Esophagus (tissue), 2 donors: ENCODE data around the gene BORCS6. TPM values are rescaled to one million over a fixed set of nuclear protein-coding genes. Genes with fewer than 3 reads are reported as not detected.
"Not testable (repeated sequence)": the region's sequence is repeated elsewhere in the genome, so short reads cannot be mapped to it uniquely, and the experiment has no call there.

Experiments
- H3K27ac ChIP-seq, 2 donors: one replicate each; pipeline ENCODE4 v1.5.1; 2013; ENCODE audit warnings: low read depth in 2 of 2, mild to moderate bottlenecking in 2 of 2, inconsistent platforms in 1 of 2, low read length in 1 of 2, moderate library complexity in 1 of 2
- H3K27me3 ChIP-seq, 2 donors: one replicate each; pipeline ENCODE4 v1.6.1; 2013; ENCODE audit warnings: low read length in 2 of 2, control low read depth in 1 of 2, mild to moderate bottlenecking in 1 of 2; ENCODE audit not compliant: insufficient read depth in 2 of 2, control insufficient read depth in 1 of 2
- H3K36me3 ChIP-seq, 2 donors: one replicate each; pipeline ENCODE4 v1.6.1; 2013; ENCODE audit warnings: low read length in 1 of 2; ENCODE audit not compliant: control insufficient read depth in 2 of 2, insufficient read depth in 2 of 2
- H3K4me1 ChIP-seq, 2 donors: one replicate each; pipeline ENCODE4 v1.6.1; 2013; ENCODE audit warnings: low read length in 1 of 2; ENCODE audit not compliant: control insufficient read depth in 2 of 2, insufficient read depth in 2 of 2
- H3K4me3 ChIP-seq, 2 donors: one replicate each; pipeline ENCODE4 v1.5.1; 2013; ENCODE audit warnings: low read length in 2 of 2, mild to moderate bottlenecking in 2 of 2, low read depth in 1 of 2, moderate library complexity in 1 of 2
- H3K9me3 ChIP-seq, 2 donors: one replicate each; pipeline ENCODE4 v1.6.1; 2013; ENCODE audit warnings: mild to moderate bottlenecking in 2 of 2, low read depth in 1 of 2, low read length in 1 of 2, moderate library complexity in 1 of 2; ENCODE audit not compliant: control insufficient read depth in 2 of 2, insufficient read depth in 1 of 2
- WGBS, 2 donors: extraction: QIAGEN DNeasy Blood & Tissue Kit; methylation state at CpG; one replicate each; pipeline ENCODE4 v1.1.7; 2013; 5-methylcytosine and 5-hydroxymethylcytosine counted together
- polyA plus RNA-seq, 2 donors: library from polyadenylated mRNA; stranded (reverse); fragments of 200-250 nt; gene quantifications; one replicate each; pipeline ENCODE4 v1.2.3, GENCODE V29; 2013
- donor health status: healthy with polysubstance abuse.
- donor health status: Bipolar disorder and iron deficiency.

The BORCS6 gene
- polyA plus RNA-seq, 2 donors: 3.3 to 8.2 TPM

DNA sequence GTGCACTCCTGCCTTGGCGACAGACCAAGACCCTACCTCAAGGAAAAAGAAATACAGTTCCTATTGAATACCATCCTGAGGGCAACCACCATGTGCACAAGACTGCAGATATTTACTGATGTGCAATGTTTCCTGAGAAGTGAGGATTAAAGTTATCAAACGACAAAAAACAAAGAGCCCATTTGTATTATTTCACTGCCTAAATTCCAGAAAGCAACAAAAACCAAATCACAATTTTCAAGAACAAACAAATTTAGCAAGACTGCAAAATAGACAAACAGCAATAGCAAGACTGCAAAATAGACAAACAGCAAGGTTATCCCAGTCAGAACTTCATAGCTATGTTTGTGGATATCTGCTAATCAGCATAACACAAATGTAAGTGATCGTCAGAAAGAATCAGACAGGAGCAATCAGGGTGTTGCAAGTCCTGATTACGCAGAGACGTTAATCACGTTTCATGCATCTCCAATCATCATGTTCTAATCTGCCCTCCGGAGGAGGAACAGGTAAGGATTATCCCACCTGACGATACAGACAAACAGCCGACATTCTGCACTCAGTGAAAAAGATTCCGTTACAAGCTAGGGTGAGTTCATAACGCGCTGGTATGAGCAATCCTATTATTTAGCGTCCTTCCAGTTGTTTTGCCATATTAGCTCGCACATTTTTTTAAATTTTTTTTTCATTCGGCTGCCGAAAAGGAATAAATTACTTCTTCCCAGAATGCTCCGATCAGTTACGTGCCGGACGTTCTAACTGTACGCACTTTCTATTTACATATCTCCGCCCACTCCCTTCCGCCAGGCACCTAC is 16.7 kb downstream of the BORCS6 start:
- Histone ChIP-seq H3K4me3 (peak overlapping the region; percentile 7 to 49), H3K27me3 (no peaks in the 10 kb centered on the region), H3K27ac (peak overlapping the region; percentile 72 to 81), H3K4me1 (peaks cover 4 to 17% of the 10 kb centered on the region in 2 donors), H3K36me3 (no peaks in the 10 kb centered on the region), H3K9me3 (no peaks in the 10 kb centered on the region)
- 0 to 1% methylated on average over 23 of the region's 23 CpGs for WGBS, 2 donors

GRCh38 chr17:8170186-8170585 is 19.8 kb downstream of the BORCS6 start:
- not testable (repeated sequence) for H3K27me3 ChIP-seq
- WGBS, 2 donors: 90 to 91% methylated on average over 19 of the region's 19 CpGs

DNA sequence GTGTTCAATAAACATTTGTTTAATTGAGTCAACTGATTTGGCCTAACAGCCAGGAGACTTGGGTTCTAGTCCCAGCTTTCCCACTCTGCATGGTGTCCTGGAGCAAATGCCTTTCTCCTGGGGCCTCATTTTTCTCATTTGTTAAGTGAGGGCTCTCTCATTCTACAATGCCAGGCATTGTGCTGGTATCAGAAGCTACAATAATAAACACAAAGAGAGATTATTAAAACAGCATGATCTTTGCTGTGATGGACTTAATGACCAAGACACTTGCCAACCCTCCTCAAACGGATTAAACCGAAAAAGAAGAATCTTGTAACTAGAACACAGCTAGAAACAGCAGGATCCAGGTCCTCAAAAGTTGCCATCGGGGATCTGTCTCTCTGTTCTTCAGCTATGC is 22.5 kb downstream of the BORCS6 start:
- no peak overlapping the region for H3K27ac ChIP-seq
- 83 to 84% methylated on average over 3 of the region's 3 CpGs for WGBS, 2 donors
- no peaks in the 10 kb centered on the region for H3K9me3 ChIP-seq
- H3K36me3 ChIP-seq: no peaks in the 10 kb centered on the region
- H3K27me3 ChIP-seq: no peaks in the 10 kb centered on the region
- H3K4me3 ChIP-seq: no peak overlapping the region
- peaks cover 0 to 9% of the 10 kb centered on the region in 2 donors for H3K4me1 ChIP-seq

More at GRCh38 chr17:8170186-8170585, 19.8 kb downstream of the BORCS6 start:
- H3K36me3 ChIP-seq, H3K4me3 ChIP-seq, H3K27ac ChIP-seq, H3K4me1 ChIP-seq, H3K9me3 ChIP-seq: not testable (repeated sequence)

DNA sequence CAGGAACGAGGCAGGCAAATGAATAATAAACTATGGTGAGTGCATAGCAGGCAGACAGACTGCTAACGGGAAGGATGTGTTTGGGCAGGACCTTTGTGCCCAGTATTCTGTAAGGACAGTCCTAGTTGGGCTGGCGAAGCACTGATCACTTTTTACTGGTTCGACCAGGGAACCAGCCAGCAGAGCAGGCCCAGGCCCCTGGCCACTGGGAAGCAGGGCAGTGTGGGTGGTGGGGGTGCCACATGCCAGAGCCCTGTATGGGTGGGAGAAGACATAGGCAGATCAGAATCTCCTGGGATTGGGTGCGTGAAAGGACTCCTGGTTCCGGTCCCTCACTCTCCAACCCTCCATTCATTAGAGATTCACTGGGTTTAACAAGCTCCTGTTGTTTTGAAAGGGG is 23.2 kb downstream of the BORCS6 start:
- Histone ChIP-seq H3K27me3 (no peaks in the 10 kb centered on the region), H3K9me3 (no peaks in the 10 kb centered on the region), H3K27ac (no peak overlapping the region), H3K36me3 (peaks cover 0 to 2% of the 10 kb centered on the region in 2 donors), H3K4me1 (peaks cover under 1 to 13% of the 10 kb centered on the region in 2 donors), H3K4me3 (no peak overlapping the region)
- WGBS, 2 donors: 66 to 75% methylated on average over 6 of the region's 6 CpGs

GRCh38 chr17:8164815-8165131 is 25.2 kb downstream of the BORCS6 start:
- Histone ChIP-seq H3K9me3 (no peaks in the 10 kb centered on the region), H3K27me3 (no peaks in the 10 kb centered on the region), H3K4me3 (no peak overlapping the region), H3K4me1 (peaks cover 3 to 20% of the 10 kb centered on the region in 2 donors), H3K27ac (peak overlapping the region; percentile 92 to 98), H3K36me3 (peaks cover 0 to 12% of the 10 kb centered on the region in 2 donors)
- 78 to 79% methylated on average over 6 of the region's 6 CpGs for WGBS, 2 donors

DNA sequence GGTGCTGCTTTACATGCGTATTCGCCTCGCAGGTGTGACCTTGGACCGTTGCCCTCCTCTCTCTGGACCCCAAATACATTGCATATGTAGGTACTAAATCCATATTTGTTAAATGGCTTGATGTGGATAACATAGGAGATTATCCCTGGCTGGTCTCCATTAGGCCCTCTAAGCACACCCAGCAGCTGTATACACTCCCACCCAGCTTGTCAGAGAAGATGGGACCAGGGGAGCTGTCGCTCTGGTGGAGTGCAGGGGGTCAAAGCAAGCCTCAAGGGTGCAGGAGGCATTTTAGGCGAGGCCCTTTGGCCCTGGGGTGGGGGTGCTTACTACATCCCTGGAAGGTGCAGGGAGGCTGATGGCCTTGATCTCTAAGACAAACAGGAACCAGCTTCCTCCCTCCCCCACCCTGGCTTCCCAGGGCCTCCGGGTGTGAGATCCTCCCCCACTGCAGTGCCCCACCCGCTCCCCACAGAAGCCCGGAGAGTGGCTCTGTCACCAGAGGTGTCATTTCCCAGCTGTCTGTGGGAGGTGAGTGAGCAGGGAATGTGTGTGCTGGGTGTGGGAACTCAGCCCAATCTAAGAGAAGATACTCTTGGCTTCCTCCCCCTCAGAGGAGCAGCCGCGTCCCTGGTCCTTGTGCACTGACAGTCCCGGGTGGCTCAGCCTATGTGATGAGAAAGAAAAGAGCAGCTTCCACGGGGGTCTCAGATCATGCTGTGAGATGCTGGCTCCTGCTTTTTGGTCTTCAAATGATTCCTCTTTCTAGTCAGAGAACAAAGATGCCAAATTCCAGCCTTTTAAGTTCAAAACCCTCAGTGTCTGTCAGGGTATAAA is 25.8 kb downstream of the BORCS6 start:
- 17 to 18% methylated on average over 13 of the region's 13 CpGs for WGBS, 2 donors
- Histone ChIP-seq H3K9me3 (no peaks in the 10 kb centered on the region), H3K4me1 (peaks cover 3 to 20% of the 10 kb centered on the region in 2 donors)

DNA sequence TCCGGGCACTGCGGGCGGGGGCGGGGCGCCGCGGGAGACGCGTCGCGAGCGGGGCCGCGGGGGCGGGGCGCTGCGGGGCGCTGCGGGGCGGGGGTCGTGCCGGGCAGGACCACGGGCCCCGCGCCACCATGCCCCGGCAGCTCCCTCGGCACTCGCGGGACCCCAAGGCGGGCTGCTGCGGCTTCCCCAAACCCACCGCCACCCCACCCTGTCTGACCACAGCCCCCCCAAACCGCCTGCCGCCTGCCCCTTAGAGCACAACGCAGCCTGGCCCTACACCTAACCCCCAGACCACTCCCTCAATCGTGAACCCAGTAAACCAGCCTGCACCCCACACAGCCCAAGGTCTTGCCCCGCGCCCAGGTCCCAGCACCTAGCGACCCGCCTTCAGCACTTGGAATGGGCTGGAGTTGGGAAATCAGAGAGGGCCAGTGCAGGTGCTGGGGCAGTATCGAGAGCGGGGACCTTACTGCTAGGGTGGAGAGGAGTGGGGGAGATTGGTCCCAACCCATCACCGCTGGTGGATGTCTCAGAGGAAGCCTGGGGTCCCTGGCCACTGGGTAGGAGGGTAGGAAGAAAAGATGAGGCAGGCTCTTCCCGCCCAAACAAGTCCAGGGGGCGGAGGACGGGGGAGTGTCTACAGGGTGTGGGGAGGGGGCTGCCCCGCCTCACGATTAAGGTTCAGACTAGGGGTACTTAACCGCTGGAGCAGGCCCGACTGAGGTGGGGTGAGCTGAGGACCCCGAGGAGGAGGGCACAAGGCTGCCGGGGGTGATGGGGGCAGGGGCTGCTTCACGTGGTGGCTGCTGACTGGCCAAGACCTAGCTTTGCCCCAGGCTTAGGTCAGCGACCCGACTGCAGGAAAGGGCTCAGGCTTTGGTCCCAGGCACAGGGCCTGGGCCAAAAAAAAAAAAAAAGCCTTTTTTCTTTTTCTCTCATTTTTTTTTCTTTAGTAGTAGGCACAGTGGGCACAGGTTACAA is 26.7 kb downstream of the BORCS6 start:
- Histone ChIP-seq H3K4me1 (peaks cover 3 to 24% of the 10 kb centered on the region in 2 donors), H3K9me3 (no peaks in the 10 kb centered on the region), H3K27ac (peak overlapping the region; percentile 97 to 98), H3K4me3 (peak overlapping the region; percentile 85 to 92), H3K36me3 (peaks cover 0 to 15% of the 10 kb centered on the region in 2 donors), H3K27me3 (no peaks in the 10 kb centered on the region)
- 5 to 18% methylated on average over 23 to 55 of the region's 55 CpGs for whole genome bisulfite sequencing, 2 donors

More for the DNA sequence above, 25.8 kb downstream of the BORCS6 start:
- Histone ChIP-seq H3K4me3 (no peak overlapping the region), H3K27me3 (no peaks in the 10 kb centered on the region), H3K27ac (peak overlapping the region; percentile 92 to 98), H3K36me3 (peaks cover 0 to 15% of the 10 kb centered on the region in 2 donors)

- H3K27ac ChIP-seq: peak within 1 kb of the TSS; percentile 97 to 98
- peaks cover 3 to 24% of the 10 kb centered on the region in 2 donors for H3K4me1 ChIP-seq
- no peaks in the 10 kb centered on the region for H3K27me3 ChIP-seq
- H3K36me3 ChIP-seq: peaks cover 0 to 15% of the 10 kb centered on the region in 2 donors
- WGBS, 2 donors: 0% methylated on average over 57 to 75 of the region's 75 CpGs
- peak within 1 kb of the TSS; percentile 85 to 92 for H3K4me3 ChIP-seq
- no peaks in the 10 kb centered on the region for H3K9me3 ChIP-seq
These were observed 27.6 kb downstream of the BORCS6 start, which contains the start of gene VAMP2 for GRCh38 chr17:8162233-8162996. VAMP2 (minus strand) TSS chr17:8162948; CDS start chr17:8162879, 69 bp downstream.
